Measurements from ENCODE around the gene ADGRL2.

Gene ADGRL2

DNA sequence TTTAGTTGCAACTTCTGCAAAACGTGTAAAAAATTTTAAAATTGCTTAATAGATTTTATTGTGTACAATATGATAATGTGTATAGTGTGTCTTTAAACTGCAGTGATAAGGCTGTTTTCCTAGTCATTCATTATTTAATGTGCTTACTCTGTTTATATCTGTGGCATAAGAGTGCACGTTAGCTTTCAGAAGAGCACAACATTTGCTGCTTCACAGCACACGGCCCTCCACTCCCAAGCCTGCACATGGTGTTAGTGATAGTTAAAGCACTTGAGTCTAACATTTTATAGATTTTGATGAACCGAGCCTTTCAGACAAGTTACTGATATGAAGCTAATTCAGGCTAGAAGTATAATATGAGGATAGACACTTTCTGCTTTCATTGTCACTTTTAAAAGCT is 120.6 kb downstream of the ADGRL2 start:
- no peak for DNase-seq

DNA sequence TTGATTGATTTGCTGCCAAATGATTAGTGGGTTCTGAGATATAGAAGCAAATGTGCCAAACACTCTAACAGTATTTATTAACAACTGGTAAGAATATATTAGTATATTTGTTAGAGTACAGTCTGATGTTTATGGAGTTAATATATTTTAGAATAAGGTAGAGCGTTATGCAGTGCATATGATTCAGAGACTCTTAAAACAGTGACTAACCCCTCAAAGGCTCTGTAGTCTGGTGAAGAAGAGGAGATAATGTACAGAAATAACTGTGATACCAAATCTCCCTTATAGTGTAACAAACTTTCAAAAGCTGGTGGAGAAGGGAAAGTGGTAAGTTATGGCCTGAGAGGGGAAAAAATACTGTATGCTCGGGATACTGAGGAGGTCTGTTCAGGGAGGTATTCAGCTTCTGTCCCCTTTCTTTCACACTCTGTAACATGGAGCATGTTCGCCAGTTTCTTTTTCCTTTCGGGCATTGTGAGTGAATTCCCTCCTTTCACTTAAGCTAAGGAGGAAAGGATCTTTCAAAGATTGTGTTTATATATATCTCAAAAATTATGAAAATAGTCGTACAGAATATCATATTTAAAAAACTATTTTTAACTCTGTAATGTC is 121.2 kb downstream of the ADGRL2 start:
- DNase-seq: no peak

DNA sequence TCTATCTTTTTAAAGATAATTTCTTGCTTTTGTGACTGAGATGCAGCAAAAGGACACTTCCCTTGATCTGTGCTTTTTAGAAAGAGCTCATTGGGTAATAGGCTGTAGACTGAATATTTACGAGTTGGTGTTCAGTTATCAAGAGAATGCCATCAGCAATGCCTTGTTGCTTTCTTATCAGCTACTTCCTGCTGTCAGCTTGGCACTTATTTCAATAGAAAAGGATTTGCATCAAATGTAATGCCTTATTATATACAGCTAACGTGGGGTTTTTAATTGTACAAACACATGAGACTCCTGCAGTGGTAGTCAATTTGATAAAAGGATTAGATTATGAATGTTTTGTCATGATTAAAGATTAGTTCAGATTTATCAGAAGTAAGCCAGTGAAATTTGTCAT is 122.2 kb downstream of the ADGRL2 start:
- DNase-seq: no peak

DNA sequence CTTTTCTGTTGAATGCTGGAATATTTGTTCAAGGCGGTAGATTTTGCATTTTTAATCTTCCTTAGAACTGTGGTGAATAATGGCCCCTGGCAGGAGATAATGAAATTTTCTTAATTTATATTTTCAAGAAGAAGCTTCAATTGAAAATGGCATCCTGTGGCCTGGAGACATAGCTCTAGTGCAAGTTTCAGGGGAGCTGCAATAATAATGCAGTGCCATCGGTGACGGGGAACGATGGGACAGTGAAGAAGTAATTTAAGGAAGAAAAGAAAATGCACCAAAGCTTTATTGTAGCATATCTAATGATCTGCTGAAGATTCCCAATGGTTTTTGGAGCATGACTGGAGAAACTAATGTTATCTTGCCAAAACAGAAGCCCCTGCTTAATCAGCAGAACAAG is 128.4 kb downstream of the ADGRL2 start:
- no peak for DNase-seq

DNA sequence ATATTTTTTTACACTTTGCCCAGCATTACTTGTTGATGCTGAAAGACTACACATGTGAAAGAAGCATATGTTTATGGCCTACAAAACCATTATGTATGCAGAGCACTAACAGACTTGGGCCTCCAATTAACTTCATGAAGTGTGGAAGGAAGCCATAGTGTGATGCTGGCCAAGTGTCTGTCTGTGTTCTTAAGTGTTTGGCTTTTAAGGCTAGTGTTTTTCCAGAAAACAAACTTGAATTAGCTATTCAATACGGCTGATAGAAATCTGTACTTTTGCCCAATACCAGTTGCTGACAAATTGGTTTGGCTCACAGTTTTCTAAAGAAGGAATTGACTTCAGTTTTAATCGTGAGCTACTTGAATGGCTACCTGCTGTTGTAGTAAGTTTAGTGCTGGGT is 136.1 kb downstream of the ADGRL2 start:
- DNase-seq: no peak

DNA sequence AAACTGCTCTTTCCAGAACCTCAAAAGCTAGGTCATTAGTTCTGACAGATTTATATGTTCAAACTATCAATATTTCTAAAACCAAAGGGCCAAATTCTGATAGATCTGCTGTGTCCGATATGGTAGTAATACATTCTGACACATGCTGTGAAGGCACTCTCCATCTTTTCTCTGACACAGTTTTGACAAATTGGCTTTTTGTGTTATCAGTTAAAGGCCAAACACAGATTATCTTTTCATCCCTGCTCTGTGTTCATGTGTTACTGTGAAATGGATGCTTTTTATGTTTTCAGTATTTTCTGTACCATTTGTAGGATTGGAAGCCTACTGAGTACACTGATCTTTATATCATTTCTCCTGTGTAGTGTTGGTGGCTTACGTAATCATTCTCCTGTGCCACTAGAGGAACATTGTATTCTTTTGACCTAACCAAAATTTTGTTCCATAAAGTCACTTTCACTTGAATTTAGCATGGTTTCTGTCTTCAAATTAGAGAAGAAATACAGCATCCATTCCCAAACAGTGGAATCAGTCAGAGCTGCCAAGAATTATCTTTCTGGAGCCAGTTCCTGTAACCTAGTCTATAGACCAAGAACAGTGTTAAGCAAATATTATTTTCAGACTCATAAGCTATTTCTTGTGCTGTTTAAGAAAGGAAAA is 137.2 kb downstream of the ADGRL2 start:
- DNase-seq: no peak

DNA sequence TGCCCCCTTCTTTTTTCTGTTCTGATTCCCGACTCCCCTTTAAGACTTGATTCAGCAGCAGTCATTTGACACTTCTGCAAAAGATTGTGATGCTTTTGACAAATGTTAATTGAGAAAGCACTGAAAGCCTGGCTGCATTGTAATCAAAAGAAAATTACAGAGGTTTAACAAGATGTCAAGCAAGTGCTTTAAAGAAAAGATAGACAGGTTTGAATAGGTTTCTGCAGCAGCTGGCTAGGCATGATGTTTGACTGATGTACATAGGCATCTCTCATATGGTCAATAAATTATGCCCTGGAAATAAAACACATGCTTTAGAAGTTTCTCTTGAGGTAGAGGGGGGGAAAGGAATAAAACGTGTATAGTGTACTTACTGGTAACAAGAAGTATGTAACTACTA is 147.8 kb downstream of the ADGRL2 start:
- no peak for DNase-seq

DNA sequence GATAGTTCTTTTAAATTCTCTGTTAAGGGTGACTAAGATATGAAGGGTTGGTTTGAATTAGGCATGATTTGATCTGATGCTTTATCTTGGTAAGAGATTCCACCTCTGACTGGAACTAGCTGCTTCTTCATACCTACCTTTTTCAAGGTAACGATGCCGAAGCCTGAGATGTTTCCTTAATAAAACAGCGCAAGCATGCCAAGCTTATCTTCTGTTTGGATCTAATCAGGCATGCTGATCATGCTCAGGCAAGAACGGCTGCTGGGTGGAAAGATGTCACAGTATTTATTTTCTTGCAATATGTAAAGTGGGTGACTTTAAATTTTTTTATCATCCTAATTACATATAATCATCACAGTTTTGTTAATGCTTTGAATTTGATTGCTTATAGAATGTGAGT is 148.7 kb downstream of the ADGRL2 start:
- no peak for DNase-seq

DNA sequence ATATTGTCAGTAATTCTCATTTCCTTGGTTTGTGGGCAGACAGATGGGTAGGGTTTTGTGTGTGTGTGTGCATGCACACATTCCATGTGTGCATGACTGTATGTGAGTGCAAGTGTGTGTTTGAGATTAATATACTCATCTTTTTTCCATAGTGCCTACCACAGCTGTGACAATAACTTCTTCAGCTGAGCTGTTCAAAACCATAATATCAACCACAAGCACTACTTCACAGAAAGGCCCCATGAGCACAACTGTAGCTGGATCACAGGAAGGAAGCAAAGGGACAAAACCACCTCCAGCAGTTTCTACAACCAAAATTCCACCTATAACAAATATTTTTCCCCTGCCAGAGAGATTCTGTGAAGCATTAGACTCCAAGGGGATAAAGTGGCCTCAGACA is 149.3 kb downstream of the ADGRL2 start:
- DNase-seq: no peak

DNA sequence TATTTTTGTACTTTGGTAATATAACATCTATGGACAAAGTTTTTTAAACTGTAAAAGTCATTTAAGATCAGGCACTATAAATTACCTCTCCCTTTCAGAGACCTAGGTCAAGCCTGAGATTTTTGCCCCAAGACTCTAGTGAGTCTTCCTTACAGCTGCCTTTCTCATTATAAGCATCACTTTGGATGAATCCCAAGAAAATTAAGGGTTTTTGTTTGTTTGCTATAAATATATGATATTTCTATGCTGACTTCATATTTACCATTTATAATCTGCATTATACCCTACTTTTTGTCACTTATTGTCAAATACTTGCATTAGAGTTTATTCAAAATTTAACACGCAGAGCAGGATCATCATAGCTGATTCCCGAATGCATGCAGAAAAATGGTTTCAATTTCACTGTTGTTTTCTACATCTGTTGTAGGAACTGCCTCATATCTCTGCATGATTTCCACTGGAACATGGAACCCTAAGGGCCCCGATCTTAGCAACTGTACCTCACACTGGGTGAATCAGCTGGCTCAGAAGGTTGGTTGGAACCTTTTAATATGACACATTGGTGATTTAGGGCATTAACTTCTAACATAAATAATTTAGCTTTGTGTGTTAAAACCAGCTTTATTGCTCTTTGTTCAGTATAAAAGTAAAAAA is 150.0 kb downstream of the ADGRL2 start:
- DNase-seq: no peak

DNA sequence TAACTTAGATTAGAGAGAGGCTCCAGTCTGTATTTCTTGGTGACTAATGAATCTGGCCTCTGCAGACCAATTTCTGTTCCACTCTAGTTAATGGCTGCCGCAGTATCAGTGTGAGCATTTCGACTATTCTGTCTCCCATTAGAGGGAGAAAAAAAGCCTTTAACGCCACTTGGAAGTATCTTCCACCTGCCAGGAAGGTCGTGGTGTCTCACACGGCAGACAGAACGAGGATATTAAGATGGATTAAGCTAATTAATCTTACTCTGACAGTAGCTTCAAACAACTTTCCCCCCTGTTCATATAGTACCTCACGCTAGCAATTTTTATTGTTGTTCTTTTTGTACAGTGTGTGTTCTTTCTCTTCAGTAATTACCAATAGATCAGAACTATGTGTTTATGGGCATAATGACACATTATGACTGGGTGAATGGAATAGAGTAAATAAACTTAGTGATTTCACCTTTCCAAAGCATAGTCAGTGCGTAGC is 153.8 kb downstream of the ADGRL2 start:
- no peak for DNase-seq

DNA sequence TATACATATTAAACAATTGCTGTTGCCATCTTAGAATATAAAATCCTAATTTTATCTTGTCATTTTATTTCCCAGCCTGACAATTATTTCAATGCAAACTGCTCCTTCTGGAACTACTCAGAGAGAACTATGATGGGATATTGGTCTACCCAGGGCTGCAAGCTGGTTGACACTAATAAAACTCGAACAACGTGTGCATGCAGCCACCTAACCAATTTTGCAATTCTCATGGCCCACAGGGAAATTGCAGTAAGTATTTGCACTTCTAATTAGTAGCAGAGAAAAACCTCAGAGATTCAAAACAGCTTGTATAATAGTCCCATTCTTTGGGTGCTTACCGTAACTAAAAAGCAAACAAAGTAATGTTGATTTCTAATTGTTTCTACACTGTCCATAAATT is 167.2 kb downstream of the ADGRL2 start:
- no peak for DNase-seq

DNA sequence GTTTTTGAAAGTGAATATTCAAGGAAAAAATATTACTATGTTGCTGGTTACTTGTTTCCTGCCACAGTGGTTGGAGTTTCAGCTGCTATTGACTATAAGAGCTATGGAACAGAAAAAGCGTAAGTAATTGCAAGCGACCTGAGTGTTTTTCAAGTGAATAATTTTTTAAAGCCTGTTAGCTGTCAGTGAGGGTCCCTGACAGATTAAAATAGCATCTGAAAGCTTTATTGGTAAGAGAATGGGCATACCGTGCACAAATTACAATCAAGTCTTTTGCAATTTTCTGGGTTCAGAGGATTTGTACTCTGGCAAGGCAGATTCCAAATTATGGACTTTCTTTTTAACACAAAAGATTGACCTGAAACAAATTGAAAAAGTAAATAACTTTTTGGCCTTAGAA is 169.7 kb downstream of the ADGRL2 start:
- no peak for DNase-seq

DNA sequence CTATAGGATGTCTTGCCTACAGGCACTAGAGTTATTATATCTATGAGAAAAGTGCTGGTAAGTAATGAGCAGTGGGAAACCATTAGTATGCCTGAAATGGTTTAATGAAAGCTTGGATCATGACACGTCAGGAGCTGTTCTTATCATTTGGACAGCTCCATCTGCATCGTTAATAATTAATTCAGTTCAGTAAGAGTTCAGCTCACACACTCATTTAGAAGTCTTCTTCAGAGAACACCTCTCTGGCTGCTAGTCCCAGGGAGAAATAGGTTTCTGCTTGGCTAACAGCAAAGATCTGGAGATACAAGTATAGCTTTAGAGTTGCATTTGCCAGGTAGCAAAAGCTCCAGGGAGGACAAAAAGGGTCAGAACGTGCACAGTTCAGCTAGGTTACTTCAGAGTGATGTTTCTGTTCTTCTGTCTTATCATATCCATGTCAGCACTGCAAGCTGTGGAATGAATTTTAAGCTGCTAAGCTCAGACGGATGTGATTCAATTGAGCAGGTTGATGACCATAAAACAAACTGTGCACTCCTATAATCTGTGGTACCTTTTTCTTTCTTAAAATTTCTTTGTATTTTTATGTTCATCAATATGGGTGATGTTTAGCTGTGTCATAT is 173.6 kb downstream of the ADGRL2 start:
- DNase-seq: no peak

DNA sequence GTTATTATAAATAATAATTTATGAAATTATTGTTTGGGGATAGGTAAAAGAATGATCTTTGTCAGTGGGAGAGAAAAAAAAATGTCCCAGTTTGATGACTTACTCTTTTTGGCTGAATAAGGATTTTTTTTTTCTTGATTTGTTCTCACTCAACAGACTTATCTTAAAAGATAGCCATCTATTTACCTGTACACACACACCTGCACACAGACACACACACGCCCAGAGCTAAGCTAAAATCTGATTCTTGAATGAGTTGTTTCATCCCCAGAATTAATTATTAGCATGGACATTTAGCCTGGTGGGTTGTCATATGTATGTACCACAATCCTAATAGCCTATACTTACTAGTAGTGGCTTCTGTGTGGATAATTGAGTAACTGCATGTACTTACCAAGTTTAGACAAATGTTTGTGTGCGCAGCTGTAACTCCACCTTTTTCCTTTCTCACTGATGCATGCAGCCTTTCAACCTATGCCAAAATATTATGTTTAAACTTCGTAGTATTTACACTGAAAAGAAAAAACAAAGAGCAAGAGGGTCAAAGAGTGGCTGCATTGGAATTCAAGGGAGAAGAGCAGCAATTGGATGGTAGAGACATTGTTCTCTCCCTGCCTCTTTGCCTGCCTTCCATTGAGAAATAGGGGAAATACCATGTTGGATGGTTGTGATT is 174.3 kb downstream of the ADGRL2 start:
- DNase-seq: no peak

DNA sequence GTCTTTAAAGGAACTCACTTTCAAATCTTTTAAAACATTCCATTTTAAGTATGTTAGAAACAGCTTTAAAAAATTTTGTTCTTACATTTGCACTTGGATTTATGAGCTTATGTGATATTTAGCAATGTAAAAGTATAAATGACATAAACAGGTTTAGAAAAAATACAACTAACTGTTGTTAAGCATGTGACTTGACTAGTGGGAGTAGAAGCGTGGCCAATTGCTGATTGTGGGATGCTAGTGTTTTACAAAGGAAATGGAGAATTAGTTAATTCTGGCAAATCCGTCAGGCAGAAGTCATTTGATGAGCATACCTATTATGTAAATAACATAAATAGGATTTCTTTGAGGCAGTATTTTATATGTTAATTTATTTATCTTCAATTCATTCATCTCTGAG is 175.8 kb downstream of the ADGRL2 start:
- DNase-seq: no peak

DNA sequence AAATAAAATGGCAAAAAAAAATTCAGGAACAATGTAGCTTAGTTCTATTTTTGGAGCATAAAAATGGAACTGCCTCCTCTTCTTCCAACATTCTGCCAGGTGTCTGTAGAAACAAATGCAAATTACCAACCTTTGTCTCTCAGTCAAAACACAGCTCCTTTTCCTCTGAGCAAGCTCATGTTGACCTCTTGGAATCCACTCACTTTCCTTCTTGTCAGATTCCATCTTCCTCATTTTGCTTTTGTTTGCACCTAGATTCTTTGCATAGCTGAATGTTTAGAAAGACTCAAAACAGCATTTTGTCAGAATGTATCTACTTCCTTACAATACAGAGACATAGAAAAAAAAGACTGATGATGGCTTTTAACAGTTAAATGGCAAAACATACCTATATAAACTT is 178.2 kb downstream of the ADGRL2 start:
- no peak for DNase-seq

DNA sequence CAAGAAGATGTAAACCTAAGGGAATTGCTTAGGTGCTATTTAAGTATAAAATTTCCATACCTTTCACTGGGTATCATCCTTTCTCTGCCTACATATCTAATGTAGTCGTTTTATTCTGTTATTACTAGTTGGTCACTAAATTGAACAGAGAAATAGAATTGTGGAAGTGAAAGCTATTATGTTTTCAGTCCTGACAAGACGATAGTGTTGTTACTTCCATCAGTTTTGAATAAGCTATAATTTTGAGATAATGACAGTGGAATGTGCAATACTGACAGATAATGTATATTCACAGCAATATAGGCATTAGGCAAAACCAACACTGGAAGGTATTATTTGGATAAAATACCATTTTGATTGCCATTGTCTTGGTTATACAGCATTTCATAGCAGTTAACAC is 181.8 kb downstream of the ADGRL2 start:
- DNase-seq: no peak

DNA sequence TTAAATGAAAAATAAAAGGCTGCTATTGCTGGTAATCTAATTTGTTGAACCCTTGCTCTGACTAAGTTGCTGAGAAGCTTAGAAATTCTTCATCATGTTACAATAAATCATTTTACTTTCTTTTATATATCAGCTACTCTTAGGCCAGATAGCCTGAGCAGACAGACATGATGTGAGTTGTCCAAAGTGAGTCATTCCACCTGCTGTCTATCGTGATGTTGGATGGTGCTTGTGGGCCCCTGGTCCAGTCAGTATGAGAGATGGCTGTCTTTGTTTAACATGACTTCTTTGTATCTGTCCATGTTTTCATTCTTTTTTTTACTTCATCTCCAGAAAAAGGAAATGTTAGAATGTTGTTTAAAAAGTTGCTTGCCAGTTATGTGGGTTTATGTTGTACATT is 188.8 kb downstream of the ADGRL2 start:
- no peak for DNase-seq

DNA sequence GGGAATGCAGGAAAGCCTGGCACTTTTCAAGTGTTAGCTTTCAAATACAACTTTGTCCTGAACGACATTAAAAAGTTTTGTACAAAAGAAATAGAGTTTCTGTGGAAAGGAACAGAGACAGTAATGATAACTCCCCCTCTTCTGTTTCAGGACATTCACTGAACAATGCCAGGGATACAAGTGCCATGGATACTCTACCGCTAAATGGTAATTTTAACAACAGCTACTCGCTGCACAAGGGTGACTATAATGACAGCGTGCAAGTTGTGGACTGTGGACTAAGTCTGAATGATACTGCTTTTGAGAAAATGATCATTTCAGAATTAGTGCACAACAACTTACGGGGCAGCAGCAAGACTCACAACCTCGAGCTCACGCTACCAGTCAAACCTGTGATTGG is 189.5 kb downstream of the ADGRL2 start:
- no peak for DNase-seq

DNA sequence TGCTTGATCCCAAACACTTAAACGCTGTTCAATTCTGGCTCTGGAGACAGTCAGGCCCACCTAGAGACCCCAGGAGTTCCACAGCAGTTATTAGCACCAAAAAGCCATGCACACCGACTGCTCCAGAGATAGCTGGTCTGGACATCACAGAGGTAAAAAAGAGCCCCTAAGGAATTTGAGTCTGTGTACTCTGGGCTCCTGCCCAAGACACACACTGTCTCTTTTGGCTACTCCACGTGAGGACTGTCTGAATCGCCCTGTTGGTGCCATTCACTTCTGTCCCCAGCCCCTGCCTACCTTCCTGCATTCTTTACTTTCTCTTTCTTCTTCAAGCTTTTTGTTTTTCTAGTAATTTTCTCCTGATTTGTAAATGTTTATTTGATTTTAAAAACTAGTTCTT is 197.4 kb downstream of the ADGRL2 start:
- DNase-seq: no peak

DNA sequence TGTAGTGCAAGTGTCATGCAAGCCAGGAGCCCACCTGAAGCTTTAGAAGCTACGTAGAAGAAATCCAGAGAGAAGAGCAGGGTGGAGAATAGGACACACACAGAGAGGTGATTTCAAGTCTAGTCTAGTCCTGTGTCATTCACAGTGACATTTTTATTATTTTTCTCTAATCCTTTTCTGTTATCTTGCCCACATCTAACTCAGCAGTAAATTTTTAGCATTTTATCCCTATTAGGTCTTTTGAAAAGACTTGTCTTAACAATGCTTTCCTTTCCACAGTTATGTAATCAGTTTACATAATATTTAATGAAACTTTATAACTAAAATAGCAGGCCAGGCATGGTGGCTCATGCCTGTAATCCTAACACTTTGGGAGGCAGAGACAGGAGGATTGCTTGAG is 198.6 kb downstream of the ADGRL2 start:
- no peak for DNase-seq

DNA sequence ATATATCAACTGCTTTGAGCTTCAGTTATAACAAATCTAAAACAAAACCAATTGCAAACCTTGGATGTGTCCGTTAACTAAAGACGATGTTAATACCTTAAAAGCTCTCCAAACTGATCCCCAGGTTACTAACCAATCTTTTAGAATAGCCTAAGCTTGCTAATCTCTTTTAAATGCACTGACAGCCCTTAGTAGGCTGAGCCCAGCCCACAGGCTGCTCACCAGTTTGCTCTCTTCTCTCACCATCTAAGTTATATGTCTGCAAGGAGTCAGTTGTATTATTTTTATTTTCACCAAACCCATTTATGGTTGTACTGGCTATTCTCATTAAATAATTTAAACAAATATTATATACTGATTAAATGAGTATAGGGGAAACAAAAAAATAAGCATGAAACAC is 199.5 kb downstream of the ADGRL2 start:
- DNase-seq: no peak

DNA sequence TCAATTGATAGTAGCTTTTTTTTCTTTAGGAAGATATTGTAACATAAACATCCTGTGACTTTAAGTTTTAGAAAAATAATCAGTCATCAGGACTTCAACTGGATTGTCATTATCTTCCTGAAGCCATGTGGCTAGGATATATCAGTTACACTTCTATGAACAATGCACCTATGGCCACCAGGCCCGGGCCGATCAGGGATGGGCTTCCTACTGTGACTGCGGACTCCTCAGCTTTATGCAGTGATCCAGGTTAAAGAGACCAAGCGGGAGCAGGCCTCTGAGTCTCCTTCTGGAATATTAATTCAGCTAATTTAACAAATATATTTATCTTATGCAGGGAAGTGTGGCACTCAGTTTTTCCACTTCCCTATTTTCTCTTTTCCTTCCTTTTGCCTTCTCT is 200.6 kb downstream of the ADGRL2 start:
- no peak for DNase-seq
